ENCODE measurements around the gene MED10. TPM values are rescaled to one million over a fixed set of nuclear protein-coding genes. Genes with fewer than 3 reads are reported as not detected.

MED10 gene
- total RNA-seq, 3 donors from 2014 or later: 24.7 to 44.9 (median 27.2) TPM

- Histone ChIP-seq H3K4me3 (no peak overlapping the region), H3K9me3 (no peaks in the 10 kb centered on the region), H3K4me1 (ENCODE audit: low read depth) (no peaks in the 10 kb centered on the region), H3K36me3 (ENCODE audit: low read depth) (no peaks in the 10 kb centered on the region)
- ATAC-seq (no peak), DNase-seq (no peak)
- TF ChIP-seq CTCF (IDR thresholded peaks at IDR 0.05): no peak
- intact Hi-C loops (cut with DNase I, micrococcal nuclease): no loop called here
Observed at GRCh38 chr5:6404129-6404528, 25.8 kb upstream of the MED10 start.

GRCh38 chr5:6403416-6403815, 25.1 kb upstream of the MED10 start:
- Histone ChIP-seq H3K9me3 (no peaks in the 10 kb centered on the region), H3K36me3 (ENCODE audit: low read depth) (no peaks in the 10 kb centered on the region), H3K4me1 (ENCODE audit: low read depth) (no peaks in the 10 kb centered on the region), H3K4me3 (no peak overlapping the region)
- no peak for TF ChIP-seq CTCF (IDR thresholded peaks at IDR 0.05)
- intact Hi-C loops (cut with DNase I, micrococcal nuclease): no loop called here
- ATAC-seq: no peak
- no peak for DNase-seq

GRCh38 chr5:6402939-6403338, 24.6 kb upstream of the MED10 start:
- Histone ChIP-seq H3K4me3 (no peak overlapping the region), H3K9me3 (no peaks in the 10 kb centered on the region), H3K36me3 (ENCODE audit: low read depth) (no peaks in the 10 kb centered on the region), H3K4me1 (ENCODE audit: low read depth) (no peaks in the 10 kb centered on the region)
- no peak for DNase-seq
- ATAC-seq: no peak
- TF ChIP-seq CTCF (IDR thresholded peaks at IDR 0.05): no peak
- intact Hi-C loops (cut with DNase I, micrococcal nuclease): no loop called here

- Histone ChIP-seq H3K4me1 (ENCODE audit: low read depth) (no peaks in the 10 kb centered on the region), H3K9me3 (no peaks in the 10 kb centered on the region), H3K36me3 (ENCODE audit: low read depth) (no peaks in the 10 kb centered on the region), H3K4me3 (no peak overlapping the region)
- ATAC-seq (no peak), DNase-seq (no peak)
- intact Hi-C loops (cut with DNase I, micrococcal nuclease): no loop called here
- TF ChIP-seq CTCF (IDR thresholded peaks at IDR 0.05): no peak
Observed at GRCh38 chr5:6401410-6401809, 23.1 kb upstream of the MED10 start.

- no peaks in the 10 kb centered on the region for H3K4me1 ChIP-seq (ENCODE audit: low read depth)
- no peaks in the 10 kb centered on the region for H3K9me3 ChIP-seq
- H3K36me3 ChIP-seq (ENCODE audit: low read depth): no peaks in the 10 kb centered on the region
- intact Hi-C loops (cut with DNase I, micrococcal nuclease): no loop called here
- TF ChIP-seq CTCF (IDR thresholded peaks at IDR 0.05): no peak
- DNase-seq: no peak
- ATAC-seq: no peak
- no peak overlapping the region for H3K4me3 ChIP-seq
Observed at GRCh38 chr5:6399980-6400910, 21.9 kb upstream of the MED10 start.
